ENCODE data around the gene IL20RB. TPM values are rescaled to one million over a fixed set of nuclear protein-coding genes. Genes with fewer than 3 reads are reported as not detected.

The IL20RB gene
- total and polyA plus RNA-seq, 4 donors, result 0.14 to 1.3 (median 0.33) TPM

DNA sequence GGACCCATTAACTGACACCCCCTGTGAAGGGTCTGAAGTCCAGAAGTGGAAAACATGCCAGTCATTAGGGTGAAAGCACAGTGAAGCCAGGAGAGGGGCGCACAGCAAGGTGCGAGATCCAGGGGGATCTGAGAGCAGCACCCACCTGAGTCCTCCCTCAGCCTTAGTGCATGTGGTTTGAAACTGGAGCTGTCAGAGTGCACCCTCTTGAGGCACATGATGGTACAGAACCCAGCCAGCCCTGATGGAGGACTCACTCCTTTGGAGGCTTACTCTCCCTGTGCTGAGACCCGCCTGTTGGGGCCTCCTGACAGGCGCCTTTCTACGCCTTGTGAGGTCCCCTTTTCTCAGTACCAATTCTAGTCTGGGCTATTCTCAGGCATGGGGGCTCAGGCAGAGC, 77.8 kb downstream of the IL20RB start:
- Histone ChIP-seq H3K4me3 (ENCODE audit: low read depth in 1 of 3, low read length in 3 of 3) (no peak overlapping the region), H3K36me3 (ENCODE audit: control insufficient read depth in 4 of 4, insufficient read depth in 3 of 4, low read depth in 1 of 4, low read length in 3 of 4) (no peaks in the 10 kb centered on the region), H3K9me3 (ENCODE audit: control insufficient read depth in 4 of 4, low read length in 3 of 4) (no peaks in the 10 kb centered on the region), H3K4me1 (ENCODE audit: control insufficient read depth in 4 of 4, insufficient read depth in 4 of 4, low read length in 3 of 4) (peaks cover 0 to 3% (median 0%) of the 10 kb centered on the region in 4 donors), H3K27me3 (ENCODE audit: control insufficient read depth in 4 of 4, insufficient read depth in 4 of 4, low read length in 3 of 4) (no peaks in the 10 kb centered on the region), H3K27ac (ENCODE audit: low read depth in 1 of 2, low read length in 2 of 2) (no peak overlapping the region), H3K9ac (ENCODE audit: low read depth in 1 of 2, low read length in 2 of 2) (no peak overlapping the region)
- TF ChIP-seq EGR1 (IDR thresholded peaks at IDR 0.05; ENCODE audit: low read depth in 2 of 2), result no peak
- TF ChIP-seq, protein P1, sequence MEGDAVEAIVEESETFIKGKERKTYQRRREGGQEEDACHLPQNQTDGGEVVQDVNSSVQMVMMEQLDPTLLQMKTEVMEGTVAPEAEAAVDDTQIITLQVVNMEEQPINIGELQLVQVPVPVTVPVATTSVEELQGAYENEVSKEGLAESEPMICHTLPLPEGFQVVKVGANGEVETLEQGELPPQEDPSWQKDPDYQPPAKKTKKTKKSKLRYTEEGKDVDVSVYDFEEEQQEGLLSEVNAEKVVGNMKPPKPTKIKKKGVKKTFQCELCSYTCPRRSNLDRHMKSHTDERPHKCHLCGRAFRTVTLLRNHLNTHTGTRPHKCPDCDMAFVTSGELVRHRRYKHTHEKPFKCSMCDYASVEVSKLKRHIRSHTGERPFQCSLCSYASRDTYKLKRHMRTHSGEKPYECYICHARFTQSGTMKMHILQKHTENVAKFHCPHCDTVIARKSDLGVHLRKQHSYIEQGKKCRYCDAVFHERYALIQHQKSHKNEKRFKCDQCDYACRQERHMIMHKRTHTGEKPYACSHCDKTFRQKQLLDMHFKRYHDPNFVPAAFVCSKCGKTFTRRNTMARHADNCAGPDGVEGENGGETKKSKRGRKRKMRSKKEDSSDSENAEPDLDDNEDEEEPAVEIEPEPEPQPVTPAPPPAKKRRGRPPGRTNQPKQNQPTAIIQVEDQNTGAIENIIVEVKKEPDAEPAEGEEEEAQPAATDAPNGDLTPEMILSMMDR (IDR thresholded peaks at IDR 0.05; ENCODE audit: low read depth, low read length, missing input control), result peak; percentile 33
- peak; percentile 64 to 72 for TF ChIP-seq RAD21 (IDR thresholded peaks at IDR 0.05)
- no peak for DNase-seq (ENCODE audit: low spot score)
- 80% methylated on average over 5 of the region's 5 CpGs for WGBS

DNA sequence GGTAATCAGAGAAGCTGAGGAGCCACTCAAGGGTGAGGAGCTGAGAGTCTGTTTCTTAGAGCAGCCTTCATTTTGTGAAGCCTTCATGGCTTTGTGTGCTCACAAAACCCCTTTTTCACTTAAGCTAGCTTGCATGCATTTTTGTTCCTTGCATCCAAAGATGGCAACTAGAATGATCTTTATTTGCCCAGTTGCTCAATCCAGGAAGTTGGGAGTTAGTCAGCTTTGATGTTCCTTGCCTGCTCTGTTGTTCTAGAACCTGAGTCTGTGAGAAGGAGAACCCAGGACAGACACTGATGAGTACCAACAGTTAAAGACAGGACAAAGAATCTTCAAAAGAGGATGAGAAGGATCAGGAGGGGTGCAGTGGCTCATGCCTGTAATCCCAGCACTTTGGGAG, 81.8 kb downstream of the IL20RB start:
- Histone ChIP-seq H3K4me1 (ENCODE audit: control insufficient read depth in 4 of 4, insufficient read depth in 4 of 4, low read length in 3 of 4) (no peaks in the 10 kb centered on the region), H3K27me3 (ENCODE audit: control insufficient read depth in 4 of 4, insufficient read depth in 4 of 4, low read length in 3 of 4) (no peaks in the 10 kb centered on the region), H3K36me3 (ENCODE audit: control insufficient read depth in 4 of 4, insufficient read depth in 3 of 4, low read depth in 1 of 4, low read length in 3 of 4) (no peaks in the 10 kb centered on the region), H3K9ac (ENCODE audit: low read depth in 1 of 2, low read length in 2 of 2) (no peak overlapping the region), H3K9me3 (ENCODE audit: control insufficient read depth in 4 of 4, low read length in 3 of 4) (no peaks in the 10 kb centered on the region), H3K27ac (ENCODE audit: low read depth in 1 of 2, low read length in 2 of 2) (no peak overlapping the region), H3K4me3 (ENCODE audit: low read depth in 1 of 3, low read length in 3 of 3) (no peak overlapping the region)
- DNase-seq (ENCODE audit: low spot score), result no peak
- TF ChIP-seq, protein P2, sequence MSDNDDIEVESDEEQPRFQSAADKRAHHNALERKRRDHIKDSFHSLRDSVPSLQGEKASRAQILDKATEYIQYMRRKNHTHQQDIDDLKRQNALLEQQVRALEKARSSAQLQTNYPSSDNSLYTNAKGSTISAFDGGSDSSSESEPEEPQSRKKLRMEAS (IDR thresholded peaks at IDR 0.05), result no peak
- no peak for TF ChIP-seq RAD21 (IDR thresholded peaks at IDR 0.05)
- TF ChIP-seq HNF4G (IDR thresholded peaks at IDR 0.05), result no peak
- no peak for TF ChIP-seq JUND (IDR thresholded peaks at IDR 0.05)
- TF ChIP-seq, protein P3, sequence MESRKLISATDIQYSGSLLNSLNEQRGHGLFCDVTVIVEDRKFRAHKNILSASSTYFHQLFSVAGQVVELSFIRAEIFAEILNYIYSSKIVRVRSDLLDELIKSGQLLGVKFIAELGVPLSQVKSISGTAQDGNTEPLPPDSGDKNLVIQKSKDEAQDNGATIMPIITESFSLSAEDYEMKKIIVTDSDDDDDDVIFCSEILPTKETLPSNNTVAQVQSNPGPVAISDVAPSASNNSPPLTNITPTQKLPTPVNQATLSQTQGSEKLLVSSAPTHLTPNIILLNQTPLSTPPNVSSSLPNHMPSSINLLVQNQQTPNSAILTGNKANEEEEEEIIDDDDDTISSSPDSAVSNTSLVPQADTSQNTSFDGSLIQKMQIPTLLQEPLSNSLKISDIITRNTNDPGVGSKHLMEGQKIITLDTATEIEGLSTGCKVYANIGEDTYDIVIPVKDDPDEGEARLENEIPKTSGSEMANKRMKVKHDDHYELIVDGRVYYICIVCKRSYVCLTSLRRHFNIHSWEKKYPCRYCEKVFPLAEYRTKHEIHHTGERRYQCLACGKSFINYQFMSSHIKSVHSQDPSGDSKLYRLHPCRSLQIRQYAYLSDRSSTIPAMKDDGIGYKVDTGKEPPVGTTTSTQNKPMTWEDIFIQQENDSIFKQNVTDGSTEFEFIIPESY (IDR thresholded peaks at IDR 0.05), result no peak
- no peak for TF ChIP-seq HNF4A (conservative IDR thresholded peaks at IDR 0.05)
- TF ChIP-seq, protein P4, sequence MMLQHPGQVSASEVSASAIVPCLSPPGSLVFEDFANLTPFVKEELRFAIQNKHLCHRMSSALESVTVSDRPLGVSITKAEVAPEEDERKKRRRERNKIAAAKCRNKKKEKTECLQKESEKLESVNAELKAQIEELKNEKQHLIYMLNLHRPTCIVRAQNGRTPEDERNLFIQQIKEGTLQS (IDR thresholded peaks at IDR 0.05), result no peak
- TF ChIP-seq FOXA2 (IDR thresholded peaks at IDR 0.05), result no peak
- TF ChIP-seq, protein P1 (IDR thresholded peaks at IDR 0.05; ENCODE audit: low read depth, low read length, missing input control), result no peak
- no peak for TF ChIP-seq RXRA (IDR thresholded peaks at IDR 0.05)
- TF ChIP-seq SP1 (IDR thresholded peaks at IDR 0.05), result no peak
- TF ChIP-seq, protein P5, sequence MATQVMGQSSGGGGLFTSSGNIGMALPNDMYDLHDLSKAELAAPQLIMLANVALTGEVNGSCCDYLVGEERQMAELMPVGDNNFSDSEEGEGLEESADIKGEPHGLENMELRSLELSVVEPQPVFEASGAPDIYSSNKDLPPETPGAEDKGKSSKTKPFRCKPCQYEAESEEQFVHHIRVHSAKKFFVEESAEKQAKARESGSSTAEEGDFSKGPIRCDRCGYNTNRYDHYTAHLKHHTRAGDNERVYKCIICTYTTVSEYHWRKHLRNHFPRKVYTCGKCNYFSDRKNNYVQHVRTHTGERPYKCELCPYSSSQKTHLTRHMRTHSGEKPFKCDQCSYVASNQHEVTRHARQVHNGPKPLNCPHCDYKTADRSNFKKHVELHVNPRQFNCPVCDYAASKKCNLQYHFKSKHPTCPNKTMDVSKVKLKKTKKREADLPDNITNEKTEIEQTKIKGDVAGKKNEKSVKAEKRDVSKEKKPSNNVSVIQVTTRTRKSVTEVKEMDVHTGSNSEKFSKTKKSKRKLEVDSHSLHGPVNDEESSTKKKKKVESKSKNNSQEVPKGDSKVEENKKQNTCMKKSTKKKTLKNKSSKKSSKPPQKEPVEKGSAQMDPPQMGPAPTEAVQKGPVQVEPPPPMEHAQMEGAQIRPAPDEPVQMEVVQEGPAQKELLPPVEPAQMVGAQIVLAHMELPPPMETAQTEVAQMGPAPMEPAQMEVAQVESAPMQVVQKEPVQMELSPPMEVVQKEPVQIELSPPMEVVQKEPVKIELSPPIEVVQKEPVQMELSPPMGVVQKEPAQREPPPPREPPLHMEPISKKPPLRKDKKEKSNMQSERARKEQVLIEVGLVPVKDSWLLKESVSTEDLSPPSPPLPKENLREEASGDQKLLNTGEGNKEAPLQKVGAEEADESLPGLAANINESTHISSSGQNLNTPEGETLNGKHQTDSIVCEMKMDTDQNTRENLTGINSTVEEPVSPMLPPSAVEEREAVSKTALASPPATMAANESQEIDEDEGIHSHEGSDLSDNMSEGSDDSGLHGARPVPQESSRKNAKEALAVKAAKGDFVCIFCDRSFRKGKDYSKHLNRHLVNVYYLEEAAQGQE (IDR thresholded peaks at IDR 0.05), result no peak
- TF ChIP-seq GABPA (IDR thresholded peaks at IDR 0.05 in 1 of 2, conservative IDR thresholded peaks at IDR 0.05 in 1 of 2), result no peak
- no peak for TF ChIP-seq TAF1 (conservative IDR thresholded peaks at IDR 0.05)
- no peak for TF ChIP-seq YY1 (IDR thresholded peaks at IDR 0.05)
- TF ChIP-seq FOXA1 (IDR thresholded peaks at IDR 0.05), result no peak
- no peak for TF ChIP-seq NR2F2 (IDR thresholded peaks at IDR 0.05)
